WTC11 (cell line): ENCODE results near the gene LIN28A. TPM values are rescaled to one million over a fixed set of nuclear protein-coding genes. Genes with fewer than 3 reads are reported as not detected.

Experiments
- ATAC-seq: fragments of 200-7000 bp; cut with Tn5 transposase; 2 replicates; pipeline ENCODE4 v1.10.0; 2021; ENCODE audit warnings: mild to moderate bottlenecking, moderate library complexity
- CTCF ChIA-PET: fragments of 300-600 bp; sonication (Branson Sonifier 250); formaldehyde crosslinking; loops from one replicate; lab custom pipeline; 2021; ENCODE audit warnings: antibody characterized with exemption; lab: Charles Lee
- POLR2A ChIA-PET: fragments of 350-600 bp; sonication (Branson Sonifier 250); formaldehyde crosslinking; loops from one replicate; lab custom pipeline; 2021; ENCODE audit warnings: antibody characterized with exemption; lab: Charles Lee
- DNase-seq: peaks from one replicate; pipeline ENCODE4 v3.0.0; 2021; ENCODE audit warnings: low spot score
- H3K27ac Mint-ChIP-seq: 2 replicates; pipeline ENCODE4 v1.8.0; 2021; ENCODE audit warnings: mixed read lengths
- H3K27me3 Mint-ChIP-seq: 2 replicates; pipeline ENCODE4 v1.8.0; 2021; ENCODE audit warnings: low read depth, mild to moderate bottlenecking, moderate library complexity, mixed read lengths
- H3K36me3 Mint-ChIP-seq: 2 replicates; pipeline ENCODE4 v1.8.0; 2021; ENCODE audit warnings: mixed read lengths
- H3K4me1 Mint-ChIP-seq: 2 replicates; pipeline ENCODE4 v1.8.0; 2022; ENCODE audit warnings: mixed read lengths
- H3K4me3 Mint-ChIP-seq: 2 replicates; pipeline ENCODE4 v1.8.0; 2021; ENCODE audit warnings: mild to moderate bottlenecking, moderate library complexity, mixed read lengths
- H3K9me3 Mint-ChIP-seq: 2 replicates; pipeline ENCODE4 v1.8.0; 2021; ENCODE audit warnings: mixed read lengths
- ATF6 ChIP-seq: sonication (generic); formaldehyde crosslinking; IDR thresholded peaks from 2 replicates; pipeline ENCODE4 v1.8.1; 2023; ENCODE audit warnings: mild to moderate bottlenecking, missing genetic modification reagents
- CBFB ChIP-seq: sonication (generic); formaldehyde crosslinking; IDR thresholded peaks from 2 replicates; pipeline ENCODE4 v1.8.1; 2022; ENCODE audit warnings: mild to moderate bottlenecking, low read depth, missing genetic modification reagents
- CREB1 ChIP-seq: sonication (generic); formaldehyde crosslinking; IDR thresholded peaks from 2 replicates; pipeline ENCODE4 v1.8.0; 2023; ENCODE audit warnings: mild to moderate bottlenecking, missing genetic modification reagents
- EMX1 ChIP-seq: fragments of 250-450 bp; sonication (Bioruptor Pico); IDR thresholded peaks from 2 replicates; pipeline ENCODE4 v1.8.0; 2021; ENCODE audit warnings: mild to moderate bottlenecking
- ESRRA ChIP-seq: sonication (generic); formaldehyde crosslinking; IDR thresholded peaks from 2 replicates; pipeline ENCODE4 v1.8.1; 2022; ENCODE audit warnings: mild to moderate bottlenecking, missing genetic modification reagents, borderline replicate concordance
- FOXJ3 ChIP-seq: sonication (generic); formaldehyde crosslinking; IDR thresholded peaks from 2 replicates; pipeline ENCODE4 v1.9.0; 2021; ENCODE audit warnings: missing genetic modification reagents, mild to moderate bottlenecking, borderline replicate concordance
- FOXK1 ChIP-seq: sonication (generic); formaldehyde crosslinking; IDR thresholded peaks from 2 replicates; pipeline ENCODE4 v1.8.0; 2022; ENCODE audit warnings: mild to moderate bottlenecking, moderate library complexity, missing genetic modification reagents
- JUN ChIP-seq: sonication (generic); formaldehyde crosslinking; IDR thresholded peaks from 2 replicates; pipeline ENCODE4 v1.8.0; 2023; ENCODE audit warnings: mild to moderate bottlenecking, missing genetic modification reagents
- NFE2L1 ChIP-seq: sonication (generic); formaldehyde crosslinking; IDR thresholded peaks from 2 replicates; pipeline ENCODE4 v1.8.1; 2023; ENCODE audit warnings: missing genetic modification reagents
- NR2C2 ChIP-seq: sonication (generic); formaldehyde crosslinking; IDR thresholded peaks from 2 replicates; pipeline ENCODE4 v1.8.0; 2022; ENCODE audit warnings: mild to moderate bottlenecking, missing genetic modification reagents
- TEAD1 ChIP-seq: sonication (generic); formaldehyde crosslinking; IDR thresholded peaks from 2 replicates; pipeline ENCODE4 v1.8.0; 2022; ENCODE audit warnings: mild to moderate bottlenecking, missing genetic modification reagents
- USF2 ChIP-seq: sonication (generic); formaldehyde crosslinking; IDR thresholded peaks from 2 replicates; pipeline ENCODE4 v1.8.1; 2023; ENCODE audit warnings: mild to moderate bottlenecking, missing genetic modification reagents, moderate library complexity
- ZBTB43 ChIP-seq: sonication (generic); formaldehyde crosslinking; IDR thresholded peaks from 2 replicates; pipeline ENCODE4 v1.8.1; 2023; ENCODE audit warnings: mild to moderate bottlenecking, missing genetic modification reagents
- ZNF232 ChIP-seq: sonication (generic); formaldehyde crosslinking; IDR thresholded peaks from 2 replicates; pipeline ENCODE4 v1.8.0; 2022; ENCODE audit warnings: mild to moderate bottlenecking, missing genetic modification reagents
- ZNF423 ChIP-seq: fragments of 250-450 bp; sonication (Bioruptor Pico); IDR thresholded peaks from 2 replicates; pipeline ENCODE4 v2.1.2; 2022; ENCODE audit warnings: mild to moderate bottlenecking, moderate library complexity
- ZNF512 ChIP-seq: sonication (generic); formaldehyde crosslinking; IDR thresholded peaks from 2 replicates; pipeline ENCODE4 v1.8.1; 2022; ENCODE audit warnings: missing genetic modification reagents, borderline replicate concordance
- total RNA-seq: library from RNA; stranded (reverse); gene quantifications from 3 replicates; pipeline ENCODE4 v1.2.3, GENCODE V29; 2021
- TF ChIP-seq, protein P1 (sequence below): fragments of 250-450 bp; sonication (Bioruptor Pico); IDR thresholded peaks from 2 replicates; pipeline ENCODE4 v1.9.0; 2021; ENCODE audit warnings: mild to moderate bottlenecking
- TF ChIP-seq, protein P2 (sequence below): fragments of 250-450 bp; sonication (Bioruptor Pico); IDR thresholded peaks from 2 replicates; pipeline ENCODE4 v1.9.0; 2021; ENCODE audit warnings: mild to moderate bottlenecking
- TF ChIP-seq, protein P3 (sequence below): fragments of 250-450 bp; sonication (Bioruptor Pico); IDR thresholded peaks from 2 replicates; pipeline ENCODE4 v1.8.0; 2021; ENCODE audit warnings: mild to moderate bottlenecking
- TF ChIP-seq, protein P4 (sequence below): sonication (generic); formaldehyde crosslinking; IDR thresholded peaks from 2 replicates; pipeline ENCODE4 v1.8.1; 2022; ENCODE audit warnings: mild to moderate bottlenecking, missing genetic modification reagents, moderate library complexity, borderline replicate concordance
- TF ChIP-seq, protein P5 (sequence below): sonication (generic); formaldehyde crosslinking; IDR thresholded peaks from 2 replicates; pipeline ENCODE4 v1.8.1; 2023; ENCODE audit warnings: mild to moderate bottlenecking, missing genetic modification reagents, borderline replicate concordance

LIN28A gene
- total RNA-seq, 1 experiment from 2014 or later: 1,251 TPM

DNA sequence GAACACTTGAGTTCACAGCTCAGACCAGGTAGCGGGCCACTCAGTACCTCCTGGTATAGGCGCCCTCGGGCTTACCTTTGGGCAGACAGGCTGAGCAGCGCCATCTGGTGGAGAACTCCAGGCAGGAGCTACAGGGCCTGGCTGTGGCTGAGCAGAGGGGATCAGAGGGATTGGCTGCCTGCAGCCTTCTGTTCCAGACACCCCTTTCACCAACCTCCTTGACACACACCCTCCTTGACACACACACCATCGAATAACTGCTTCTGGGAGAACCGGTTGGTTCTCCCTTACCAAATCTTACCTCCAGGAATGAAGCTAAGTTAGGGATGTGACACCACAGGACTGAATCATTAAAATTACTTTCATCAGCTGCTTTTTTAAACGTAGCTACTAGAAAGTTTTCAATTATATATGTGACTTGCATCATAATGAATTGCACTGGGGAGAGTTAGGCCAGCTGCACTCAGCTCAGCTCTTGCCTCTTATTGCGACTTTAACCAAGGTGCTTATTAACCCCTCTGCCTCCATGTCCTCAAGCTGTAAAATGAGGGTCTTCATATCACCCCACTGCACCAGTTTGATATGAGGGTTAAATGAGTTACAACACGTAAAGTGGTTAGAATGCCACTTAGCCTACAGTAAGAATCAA is 6.6 kb downstream of the LIN28A start:
- Mint-ChIP-seq H3K27ac (peak overlapping the region; percentile 100), H3K36me3 (peaks cover 64% of the 10 kb centered on the region), H3K9me3 (no peaks in the 10 kb centered on the region), H3K4me3 (peak overlapping the region; percentile 61), H3K4me1 (peaks cover 91% of the 10 kb centered on the region), H3K27me3 (no peaks in the 10 kb centered on the region)
- DNase-seq (peak; percentile 95), ATAC-seq (peak; percentile 64)
- ChIA-PET CTCF (interaction anchor here (0.6 to 6.7 kb wide), 58 partner anchors 9 to 494 kb away, joined by 3 to 85 read pairs (median 5); partner anchors contain the start of genes CATSPER4, CD52, CEP85 and CNKSR1), POLR2A (interaction anchor here (0.6 to 1.9 kb wide), 9 partner anchors 9 to 132 kb away, joined by 3 to 11 read pairs (median 3); partner anchors contain the start of gene DHDDS)
- TF ChIP-seq NR2C2 (no peak), CREB1 (CRISPR knock-in tag) (no peak), ESRRA (no peak), ZNF232 (CRISPR knock-in tag) (no peak), ZNF423 (CRISPR knock-in tag) (no peak; the same call in 1 of the 2 replicates), CBFB (no peak), EMX1 (CRISPR knock-in tag) (peak; percentile 68; the same call in 1 of the 2 replicates), TEAD1 (CRISPR knock-in tag) (0 out of 2 replicates have a peak, but pooled peaks have one; percentile 25), ZBTB43 (CRISPR knock-in tag) (no peak), NFE2L1 (CRISPR knock-in tag) (no peak), USF2 (CRISPR knock-in tag) (no peak), JUN (CRISPR knock-in tag) (no peak), ZNF512 (CRISPR knock-in tag) (no peak), ATF6 (no peak), FOXK1 (CRISPR knock-in tag) (no peak), FOXJ3 (no peak)
- TF ChIP-seq, protein P1, sequence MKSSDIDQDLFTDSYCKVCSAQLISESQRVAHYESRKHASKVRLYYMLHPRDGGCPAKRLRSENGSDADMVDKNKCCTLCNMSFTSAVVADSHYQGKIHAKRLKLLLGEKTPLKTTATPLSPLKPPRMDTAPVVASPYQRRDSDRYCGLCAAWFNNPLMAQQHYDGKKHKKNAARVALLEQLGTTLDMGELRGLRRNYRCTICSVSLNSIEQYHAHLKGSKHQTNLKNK (CRISPR knock-in tag): no peak
- TF ChIP-seq, protein P2, sequence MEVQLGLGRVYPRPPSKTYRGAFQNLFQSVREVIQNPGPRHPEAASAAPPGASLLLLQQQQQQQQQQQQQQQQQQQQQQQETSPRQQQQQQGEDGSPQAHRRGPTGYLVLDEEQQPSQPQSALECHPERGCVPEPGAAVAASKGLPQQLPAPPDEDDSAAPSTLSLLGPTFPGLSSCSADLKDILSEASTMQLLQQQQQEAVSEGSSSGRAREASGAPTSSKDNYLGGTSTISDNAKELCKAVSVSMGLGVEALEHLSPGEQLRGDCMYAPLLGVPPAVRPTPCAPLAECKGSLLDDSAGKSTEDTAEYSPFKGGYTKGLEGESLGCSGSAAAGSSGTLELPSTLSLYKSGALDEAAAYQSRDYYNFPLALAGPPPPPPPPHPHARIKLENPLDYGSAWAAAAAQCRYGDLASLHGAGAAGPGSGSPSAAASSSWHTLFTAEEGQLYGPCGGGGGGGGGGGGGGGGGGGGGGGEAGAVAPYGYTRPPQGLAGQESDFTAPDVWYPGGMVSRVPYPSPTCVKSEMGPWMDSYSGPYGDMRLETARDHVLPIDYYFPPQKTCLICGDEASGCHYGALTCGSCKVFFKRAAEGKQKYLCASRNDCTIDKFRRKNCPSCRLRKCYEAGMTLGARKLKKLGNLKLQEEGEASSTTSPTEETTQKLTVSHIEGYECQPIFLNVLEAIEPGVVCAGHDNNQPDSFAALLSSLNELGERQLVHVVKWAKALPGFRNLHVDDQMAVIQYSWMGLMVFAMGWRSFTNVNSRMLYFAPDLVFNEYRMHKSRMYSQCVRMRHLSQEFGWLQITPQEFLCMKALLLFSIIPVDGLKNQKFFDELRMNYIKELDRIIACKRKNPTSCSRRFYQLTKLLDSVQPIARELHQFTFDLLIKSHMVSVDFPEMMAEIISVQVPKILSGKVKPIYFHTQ: no peak
- TF ChIP-seq, protein P3, sequence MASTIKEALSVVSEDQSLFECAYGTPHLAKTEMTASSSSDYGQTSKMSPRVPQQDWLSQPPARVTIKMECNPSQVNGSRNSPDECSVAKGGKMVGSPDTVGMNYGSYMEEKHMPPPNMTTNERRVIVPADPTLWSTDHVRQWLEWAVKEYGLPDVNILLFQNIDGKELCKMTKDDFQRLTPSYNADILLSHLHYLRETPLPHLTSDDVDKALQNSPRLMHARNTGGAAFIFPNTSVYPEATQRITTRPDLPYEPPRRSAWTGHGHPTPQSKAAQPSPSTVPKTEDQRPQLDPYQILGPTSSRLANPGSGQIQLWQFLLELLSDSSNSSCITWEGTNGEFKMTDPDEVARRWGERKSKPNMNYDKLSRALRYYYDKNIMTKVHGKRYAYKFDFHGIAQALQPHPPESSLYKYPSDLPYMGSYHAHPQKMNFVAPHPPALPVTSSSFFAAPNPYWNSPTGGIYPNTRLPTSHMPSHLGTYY (CRISPR knock-in tag): no peak
- TF ChIP-seq, protein P4, sequence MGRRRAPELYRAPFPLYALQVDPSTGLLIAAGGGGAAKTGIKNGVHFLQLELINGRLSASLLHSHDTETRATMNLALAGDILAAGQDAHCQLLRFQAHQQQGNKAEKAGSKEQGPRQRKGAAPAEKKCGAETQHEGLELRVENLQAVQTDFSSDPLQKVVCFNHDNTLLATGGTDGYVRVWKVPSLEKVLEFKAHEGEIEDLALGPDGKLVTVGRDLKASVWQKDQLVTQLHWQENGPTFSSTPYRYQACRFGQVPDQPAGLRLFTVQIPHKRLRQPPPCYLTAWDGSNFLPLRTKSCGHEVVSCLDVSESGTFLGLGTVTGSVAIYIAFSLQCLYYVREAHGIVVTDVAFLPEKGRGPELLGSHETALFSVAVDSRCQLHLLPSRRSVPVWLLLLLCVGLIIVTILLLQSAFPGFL (CRISPR knock-in tag): no peak
- TF ChIP-seq, protein P5, sequence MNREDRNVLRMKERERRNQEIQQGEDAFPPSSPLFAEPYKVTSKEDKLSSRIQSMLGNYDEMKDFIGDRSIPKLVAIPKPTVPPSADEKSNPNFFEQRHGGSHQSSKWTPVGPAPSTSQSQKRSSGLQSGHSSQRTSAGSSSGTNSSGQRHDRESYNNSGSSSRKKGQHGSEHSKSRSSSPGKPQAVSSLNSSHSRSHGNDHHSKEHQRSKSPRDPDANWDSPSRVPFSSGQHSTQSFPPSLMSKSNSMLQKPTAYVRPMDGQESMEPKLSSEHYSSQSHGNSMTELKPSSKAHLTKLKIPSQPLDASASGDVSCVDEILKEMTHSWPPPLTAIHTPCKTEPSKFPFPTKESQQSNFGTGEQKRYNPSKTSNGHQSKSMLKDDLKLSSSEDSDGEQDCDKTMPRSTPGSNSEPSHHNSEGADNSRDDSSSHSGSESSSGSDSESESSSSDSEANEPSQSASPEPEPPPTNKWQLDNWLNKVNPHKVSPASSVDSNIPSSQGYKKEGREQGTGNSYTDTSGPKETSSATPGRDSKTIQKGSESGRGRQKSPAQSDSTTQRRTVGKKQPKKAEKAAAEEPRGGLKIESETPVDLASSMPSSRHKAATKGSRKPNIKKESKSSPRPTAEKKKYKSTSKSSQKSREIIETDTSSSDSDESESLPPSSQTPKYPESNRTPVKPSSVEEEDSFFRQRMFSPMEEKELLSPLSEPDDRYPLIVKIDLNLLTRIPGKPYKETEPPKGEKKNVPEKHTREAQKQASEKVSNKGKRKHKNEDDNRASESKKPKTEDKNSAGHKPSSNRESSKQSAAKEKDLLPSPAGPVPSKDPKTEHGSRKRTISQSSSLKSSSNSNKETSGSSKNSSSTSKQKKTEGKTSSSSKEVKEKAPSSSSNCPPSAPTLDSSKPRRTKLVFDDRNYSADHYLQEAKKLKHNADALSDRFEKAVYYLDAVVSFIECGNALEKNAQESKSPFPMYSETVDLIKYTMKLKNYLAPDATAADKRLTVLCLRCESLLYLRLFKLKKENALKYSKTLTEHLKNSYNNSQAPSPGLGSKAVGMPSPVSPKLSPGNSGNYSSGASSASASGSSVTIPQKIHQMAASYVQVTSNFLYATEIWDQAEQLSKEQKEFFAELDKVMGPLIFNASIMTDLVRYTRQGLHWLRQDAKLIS (CRISPR knock-in tag): no peak
